ENCODE data around the gene ZBTB7C.

DNA sequence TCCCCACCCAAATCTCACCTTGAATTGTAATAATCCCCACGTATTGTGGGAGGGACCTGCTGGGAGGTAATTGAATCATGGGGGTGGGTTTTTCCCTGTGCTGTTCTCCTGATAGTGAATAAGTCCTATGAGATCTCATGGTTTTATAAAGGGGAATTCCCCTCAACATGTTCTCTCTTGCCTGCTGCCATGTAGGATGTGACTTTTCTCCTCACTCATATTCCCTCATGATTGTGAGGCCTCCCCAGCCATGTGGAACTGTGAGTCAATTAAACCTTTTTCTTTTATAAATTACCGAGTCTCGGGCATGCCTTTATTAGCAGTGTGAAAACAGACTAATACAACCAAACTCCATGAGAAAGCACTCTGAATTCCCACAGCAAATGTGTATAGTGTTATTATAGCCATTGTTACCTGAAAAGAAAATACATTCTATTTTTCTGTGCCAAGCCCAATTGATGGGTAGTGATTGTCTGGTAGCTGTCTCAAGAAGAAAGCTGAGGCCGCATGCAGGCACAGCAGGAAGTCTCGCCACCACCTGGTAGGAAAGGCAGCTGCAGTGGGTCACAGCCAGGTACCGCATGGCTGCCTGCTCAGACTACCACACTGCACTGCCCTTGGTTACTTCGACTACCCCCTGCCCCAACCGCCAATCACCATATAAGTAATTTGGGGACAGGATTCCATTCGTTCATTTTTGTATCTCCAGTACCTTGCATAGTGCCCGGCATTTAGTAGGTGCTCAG is 10.3 kb upstream of the ZBTB7C start:
- TF ChIP-seq, protein P1, sequence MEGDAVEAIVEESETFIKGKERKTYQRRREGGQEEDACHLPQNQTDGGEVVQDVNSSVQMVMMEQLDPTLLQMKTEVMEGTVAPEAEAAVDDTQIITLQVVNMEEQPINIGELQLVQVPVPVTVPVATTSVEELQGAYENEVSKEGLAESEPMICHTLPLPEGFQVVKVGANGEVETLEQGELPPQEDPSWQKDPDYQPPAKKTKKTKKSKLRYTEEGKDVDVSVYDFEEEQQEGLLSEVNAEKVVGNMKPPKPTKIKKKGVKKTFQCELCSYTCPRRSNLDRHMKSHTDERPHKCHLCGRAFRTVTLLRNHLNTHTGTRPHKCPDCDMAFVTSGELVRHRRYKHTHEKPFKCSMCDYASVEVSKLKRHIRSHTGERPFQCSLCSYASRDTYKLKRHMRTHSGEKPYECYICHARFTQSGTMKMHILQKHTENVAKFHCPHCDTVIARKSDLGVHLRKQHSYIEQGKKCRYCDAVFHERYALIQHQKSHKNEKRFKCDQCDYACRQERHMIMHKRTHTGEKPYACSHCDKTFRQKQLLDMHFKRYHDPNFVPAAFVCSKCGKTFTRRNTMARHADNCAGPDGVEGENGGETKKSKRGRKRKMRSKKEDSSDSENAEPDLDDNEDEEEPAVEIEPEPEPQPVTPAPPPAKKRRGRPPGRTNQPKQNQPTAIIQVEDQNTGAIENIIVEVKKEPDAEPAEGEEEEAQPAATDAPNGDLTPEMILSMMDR (IDR thresholded peaks at IDR 0.05) = no peak
- no peak for TF ChIP-seq EZH2 (IDR thresholded peaks at IDR 0.05; ENCODE audit: borderline replicate concordance, insufficient read depth, low read depth, low read length, poor library complexity, severe bottlenecking)

Measured in B cell (primary cell).